Measurements from ENCODE around the gene CEP68. TPM values are rescaled to one million over a fixed set of nuclear protein-coding genes. Genes with fewer than 3 reads are reported as not detected.

CEP68 gene
- total RNA-seq, 1 donor from 2014 or later = 23.0 TPM

GRCh38 chr2:65049010-65049639 lies 7.1 kb upstream of the CEP68 start:
- no peak for TF ChIP-seq CTCF (IDR thresholded peaks at IDR 0.05; ENCODE audit: unreplicated experiment)
- Mint-ChIP-seq H3K27me3 (ENCODE audit: low read depth) (no peaks in the 10 kb centered on the region), H3K27ac (no peak overlapping the region), H3K4me3 (no peak overlapping the region), H3K9me3 (peaks cover 20% of the 10 kb centered on the region), H3K4me1 (no peaks in the 10 kb centered on the region), H3K36me3 (peaks cover 36% of the 10 kb centered on the region)
- no peak for DNase-seq (ENCODE audit: low spot score in 2 of 2, unreplicated experiment in 2 of 2)

GRCh38 chr2:65050931-65051330 lies 5.3 kb upstream of the CEP68 start:
- peaks cover 30% of the 10 kb centered on the region for H3K36me3 Mint-ChIP-seq
- H3K4me1 Mint-ChIP-seq = peaks cover 6% of the 10 kb centered on the region

GRCh38 chr2:65053199-65053598 lies 3.0 kb upstream of the CEP68 start:
- TF ChIP-seq CTCF (IDR thresholded peaks at IDR 0.05; ENCODE audit: unreplicated experiment) = no peak
- Mint-ChIP-seq H3K27ac (no peak overlapping the region), H3K9me3 (peaks cover 13% of the 10 kb centered on the region), H3K36me3 (peaks cover 18% of the 10 kb centered on the region), H3K4me3 (no peak overlapping the region), H3K4me1 (peaks cover 19% of the 10 kb centered on the region), H3K27me3 (ENCODE audit: low read depth) (no peaks in the 10 kb centered on the region)
- DNase-seq (ENCODE audit: low spot score in 2 of 2, unreplicated experiment in 2 of 2) = no peak

More at GRCh38 chr2:65050931-65051330, 5.3 kb upstream of the CEP68 start:
- no peak overlapping the region for H3K27ac Mint-ChIP-seq
- H3K4me3 Mint-ChIP-seq = no peak overlapping the region
- peaks cover 16% of the 10 kb centered on the region for H3K9me3 Mint-ChIP-seq
- TF ChIP-seq CTCF (IDR thresholded peaks at IDR 0.05; ENCODE audit: unreplicated experiment) = no peak
- DNase-seq (ENCODE audit: low spot score in 2 of 2, unreplicated experiment in 2 of 2) = no peak
- no peaks in the 10 kb centered on the region for H3K27me3 Mint-ChIP-seq (ENCODE audit: low read depth)

GRCh38 chr2:65054749-65055421 lies 1.3 kb upstream of the CEP68 start:
- Mint-ChIP-seq H3K27ac (no peak overlapping the region), H3K27me3 (ENCODE audit: low read depth) (no peaks in the 10 kb centered on the region), H3K9me3 (peaks cover 5% of the 10 kb centered on the region), H3K36me3 (peaks cover 11% of the 10 kb centered on the region), H3K4me3 (peak overlapping the region; percentile 94), H3K4me1 (peaks cover 27% of the 10 kb centered on the region)
- no peak for TF ChIP-seq CTCF (IDR thresholded peaks at IDR 0.05; ENCODE audit: unreplicated experiment)
- no peak for DNase-seq (ENCODE audit: low spot score in 2 of 2, unreplicated experiment in 2 of 2)

- peaks cover 27% of the 10 kb centered on the region for H3K4me1 Mint-ChIP-seq
- DNase-seq (ENCODE audit: low spot score in 2 of 2, unreplicated experiment in 2 of 2) = no peak
- no peak for TF ChIP-seq CTCF (IDR thresholded peaks at IDR 0.05; ENCODE audit: unreplicated experiment)
- H3K27me3 Mint-ChIP-seq (ENCODE audit: low read depth) = no peaks in the 10 kb centered on the region
- peak overlapping the region; percentile 91 for H3K27ac Mint-ChIP-seq
- H3K36me3 Mint-ChIP-seq = peaks cover 11% of the 10 kb centered on the region
- H3K4me3 Mint-ChIP-seq = peak overlapping the region; percentile 94
- H3K9me3 Mint-ChIP-seq = peaks cover 5% of the 10 kb centered on the region
These were observed 598 bp upstream of the CEP68 start for GRCh38 chr2:65055422-65056214.

Data from mesothelial cell of epicardium (in vitro differentiated cells).